ENCODE results near the gene NEK6. TPM values are rescaled to one million over a fixed set of nuclear protein-coding genes. Genes with fewer than 3 reads are reported as not detected.

The NEK6 gene
- total RNA-seq, 1 experiment from 2014 or later = 57.9 TPM

- no peaks in the 10 kb centered on the region for H3K36me3 ChIP-seq (ENCODE audit: low read depth)
- POLR2A ChIA-PET (ENCODE audit: unreplicated experiment) = no interaction called here
- H3K27me3 ChIP-seq (ENCODE audit: insufficient read depth, low read depth) = no peaks in the 10 kb centered on the region
- H3K4me1 ChIP-seq (replicated peaks; ENCODE audit: insufficient read depth) = no peaks in the 10 kb centered on the region
- H4K20me1 ChIP-seq (ENCODE audit: insufficient read depth) = no peaks in the 10 kb centered on the region
- no peak overlapping the region for H3K27ac ChIP-seq
- H3K79me2 ChIP-seq (ENCODE audit: low read depth) = peaks cover 15% of the 10 kb centered on the region; the same call in 1 of the 2 replicates
- CTCF ChIA-PET = interaction anchor here (0.5 kb wide), 1 partner anchor 42 kb away, joined by 5 read pairs; no protein-coding TSS in a partner anchor
- H3F3A ChIP-seq (ENCODE audit: insufficient read depth, low read depth) = no peaks in the 10 kb centered on the region
- H3K4me3 ChIP-seq = no peak overlapping the region
- H2AFZ ChIP-seq = no peak overlapping the region
- BruUV-seq (replicated peaks) = no TSS peak
- no peaks in the 10 kb centered on the region for H3K9me3 ChIP-seq (ENCODE audit: insufficient read depth, low read depth)
- H3K9me2 ChIP-seq (ENCODE audit: insufficient read depth) = no peaks in the 10 kb centered on the region
- DNase-seq = no peak
- intact Hi-C loops (cut with micrococcal nuclease; ENCODE audit: unreplicated experiment) = no loop called here
- H3K4me2 ChIP-seq = no peak overlapping the region
- TF ChIP-seq EZH2 (IDR thresholded peaks at IDR 0.05; ENCODE audit: low read depth) (no peak), CTCF (conservative IDR thresholded peaks at IDR 0.05) (no peak)
Measured at GRCh38 chr9:124281931-124282371, 24.2 kb downstream of the NEK6 start.

- H3K79me2 ChIP-seq (ENCODE audit: low read depth) = peaks cover 15% of the 10 kb centered on the region; the same call in 1 of the 2 replicates
- H3K9me3 ChIP-seq (ENCODE audit: insufficient read depth, low read depth) = no peaks in the 10 kb centered on the region
- TF ChIP-seq CTCF (conservative IDR thresholded peaks at IDR 0.05) (no peak), EZH2 (IDR thresholded peaks at IDR 0.05; ENCODE audit: low read depth) (no peak)
- POLR2A ChIA-PET (ENCODE audit: unreplicated experiment) = interaction anchor here (0.6 kb wide), 1 partner anchor 13 kb away, joined by 10 read pairs; no protein-coding TSS in a partner anchor
- DNase-seq = no peak
- no peak overlapping the region for H3K4me2 ChIP-seq
- H4K20me1 ChIP-seq (ENCODE audit: insufficient read depth) = no peaks in the 10 kb centered on the region
- no peaks in the 10 kb centered on the region for H3K9me2 ChIP-seq (ENCODE audit: insufficient read depth)
- no peaks in the 10 kb centered on the region for H3K27me3 ChIP-seq (ENCODE audit: insufficient read depth, low read depth)
- H3F3A ChIP-seq (ENCODE audit: insufficient read depth, low read depth) = no peaks in the 10 kb centered on the region
- no peak overlapping the region for H2AFZ ChIP-seq
- H3K36me3 ChIP-seq (ENCODE audit: low read depth) = no peaks in the 10 kb centered on the region
- no TSS peak for BruUV-seq (replicated peaks)
- H3K4me1 ChIP-seq (replicated peaks; ENCODE audit: insufficient read depth) = no peaks in the 10 kb centered on the region
- CTCF ChIA-PET = interaction anchor here (0.5 kb wide), 1 partner anchor 41 kb away, joined by 5 read pairs; no protein-coding TSS in a partner anchor
- no peak overlapping the region for H3K27ac ChIP-seq
- intact Hi-C loops (cut with micrococcal nuclease; ENCODE audit: unreplicated experiment) = no loop called here
- H3K4me3 ChIP-seq = no peak overlapping the region
Measured at GRCh38 chr9:124282442-124283227, 24.9 kb downstream of the NEK6 start.

- H3K4me1 ChIP-seq (replicated peaks; ENCODE audit: insufficient read depth) = no peaks in the 10 kb centered on the region
- no TSS peak for BruUV-seq (replicated peaks)
- H3K9me3 ChIP-seq (ENCODE audit: insufficient read depth, low read depth) = no peaks in the 10 kb centered on the region
- TF ChIP-seq EZH2 (IDR thresholded peaks at IDR 0.05; ENCODE audit: low read depth) (no peak), CTCF (conservative IDR thresholded peaks at IDR 0.05) (no peak)
- no peaks in the 10 kb centered on the region for H3F3A ChIP-seq (ENCODE audit: insufficient read depth, low read depth)
- POLR2A ChIA-PET (ENCODE audit: unreplicated experiment) = interaction anchor here (0.6 kb wide), 1 partner anchor 13 kb away, joined by 10 read pairs; no protein-coding TSS in a partner anchor
- intact Hi-C loops (cut with micrococcal nuclease; ENCODE audit: unreplicated experiment) = no loop called here
- CTCF ChIA-PET = no interaction called here
- no peak overlapping the region for H3K27ac ChIP-seq
- H3K79me2 ChIP-seq (ENCODE audit: low read depth) = peaks cover 13% of the 10 kb centered on the region; the same call in 1 of the 2 replicates
- H3K27me3 ChIP-seq (ENCODE audit: insufficient read depth, low read depth) = no peaks in the 10 kb centered on the region
- no peak for DNase-seq
- no peak overlapping the region for H3K4me2 ChIP-seq
- H3K9me2 ChIP-seq (ENCODE audit: insufficient read depth) = no peaks in the 10 kb centered on the region
- H4K20me1 ChIP-seq (ENCODE audit: insufficient read depth) = no peaks in the 10 kb centered on the region
- H2AFZ ChIP-seq = no peak overlapping the region
- H3K36me3 ChIP-seq (ENCODE audit: low read depth) = no peaks in the 10 kb centered on the region
- no peak overlapping the region for H3K4me3 ChIP-seq
Measured at GRCh38 chr9:124283228-124283814, 25.6 kb downstream of the NEK6 start.

Data from PC-9 (cell line).